DMS53 (cell line): ENCODE results near the gene SH3TC2.

Source experiments
- DNase-seq: peaks from one replicate; lab custom pipeline; 2025; lab: John Stamatoyannopoulos, UW

The SH3TC2 gene

DNA sequence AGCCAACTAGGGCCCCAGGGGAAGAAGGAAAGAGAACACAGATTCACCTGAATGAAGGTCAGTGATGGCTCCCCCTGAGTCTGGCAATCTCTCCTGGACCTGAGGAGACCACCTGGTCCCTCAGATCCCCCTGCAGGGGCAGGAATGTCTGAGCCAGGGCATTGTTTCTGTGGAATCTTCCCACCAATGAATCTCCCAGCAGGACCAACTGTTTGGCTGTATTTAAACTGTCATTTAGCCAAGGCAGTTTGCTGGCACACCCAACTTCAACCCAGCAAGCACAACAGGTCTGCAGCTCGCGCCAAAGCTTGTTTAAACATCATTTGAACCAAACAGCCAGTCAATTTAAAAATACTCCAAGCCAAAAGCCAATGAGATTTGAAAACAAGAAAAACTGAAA lies 92.6 kb downstream of the SH3TC2 start:
- no peak for DNase-seq

DNA sequence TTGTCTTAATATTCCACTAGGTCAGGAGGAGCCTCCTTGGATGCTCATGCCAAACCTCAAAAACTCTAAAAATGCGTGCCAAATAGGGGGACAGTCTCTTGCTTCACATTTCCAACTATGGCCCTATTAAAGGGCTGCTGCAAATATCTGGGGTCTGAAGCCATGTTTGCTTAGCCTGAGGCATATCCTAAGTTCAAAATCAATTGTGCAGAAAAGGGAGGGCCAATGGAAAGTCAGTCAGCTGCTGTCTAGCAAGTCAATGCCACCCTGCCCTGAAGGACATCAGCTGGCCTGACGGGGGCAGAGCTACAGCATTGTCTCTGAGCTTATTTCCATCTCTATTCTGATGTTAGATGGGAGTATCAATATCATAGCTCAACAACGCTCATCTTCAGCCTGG lies 93.6 kb downstream of the SH3TC2 start:
- DNase-seq: no peak

DNA sequence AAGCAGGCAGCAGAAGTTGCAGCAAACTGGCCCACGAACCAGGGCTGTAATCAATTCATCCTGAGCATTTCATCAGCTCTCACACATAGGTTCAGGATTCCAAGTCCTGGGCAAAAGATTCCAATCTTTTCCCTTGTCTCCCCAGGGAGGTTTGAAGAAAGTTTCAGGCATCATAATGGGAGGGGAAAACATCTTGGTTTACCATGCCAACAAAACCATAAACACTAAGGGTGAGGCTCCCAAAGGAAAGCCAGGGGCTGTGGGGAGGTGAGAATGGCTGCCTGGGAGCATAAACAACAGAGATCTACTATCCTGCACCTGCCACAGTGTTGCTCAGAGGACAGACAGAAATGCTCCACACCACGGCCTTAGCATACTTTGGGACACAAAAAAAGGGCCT lies 94.6 kb downstream of the SH3TC2 start:
- no peak for DNase-seq

DNA sequence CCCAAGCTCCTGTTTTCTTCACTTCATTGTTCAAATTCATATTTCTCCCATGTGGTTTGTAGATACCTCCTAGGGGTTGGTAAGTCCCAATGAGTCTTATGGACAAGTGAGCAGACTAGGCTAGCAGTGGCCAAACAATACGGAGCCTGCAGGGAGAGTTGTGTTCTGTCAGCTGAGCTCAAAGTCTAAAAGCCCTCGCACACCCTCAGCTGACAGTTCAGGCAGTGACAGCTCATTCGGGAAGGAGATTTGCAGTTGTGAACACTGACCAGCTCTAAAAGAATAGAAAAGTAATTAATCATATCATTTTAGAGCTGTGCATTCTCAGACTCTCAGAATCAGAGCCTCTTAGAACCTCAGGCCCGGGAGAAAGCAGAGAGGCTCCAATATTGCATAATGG lies 95.1 kb downstream of the SH3TC2 start:
- no peak for DNase-seq

DNA sequence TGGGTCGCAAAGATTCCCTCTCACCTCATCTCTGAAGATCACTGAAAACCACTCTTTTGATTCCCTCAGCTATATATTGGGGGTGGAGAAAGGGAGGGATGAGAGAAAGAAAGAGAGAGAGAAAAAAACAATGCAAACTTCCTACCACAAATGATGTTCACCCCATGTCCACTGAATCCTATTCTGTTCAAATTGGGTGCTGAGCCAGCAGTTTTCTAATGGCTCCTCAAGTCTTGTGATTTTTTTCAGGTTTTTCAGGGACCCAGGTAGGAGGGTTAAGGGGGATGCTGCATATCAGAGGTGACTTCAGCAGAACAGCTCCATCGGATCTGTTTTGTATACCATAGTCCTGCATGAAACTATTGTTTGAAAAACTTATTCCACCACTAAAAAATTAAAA lies 95.9 kb downstream of the SH3TC2 start:
- DNase-seq: no peak

DNA sequence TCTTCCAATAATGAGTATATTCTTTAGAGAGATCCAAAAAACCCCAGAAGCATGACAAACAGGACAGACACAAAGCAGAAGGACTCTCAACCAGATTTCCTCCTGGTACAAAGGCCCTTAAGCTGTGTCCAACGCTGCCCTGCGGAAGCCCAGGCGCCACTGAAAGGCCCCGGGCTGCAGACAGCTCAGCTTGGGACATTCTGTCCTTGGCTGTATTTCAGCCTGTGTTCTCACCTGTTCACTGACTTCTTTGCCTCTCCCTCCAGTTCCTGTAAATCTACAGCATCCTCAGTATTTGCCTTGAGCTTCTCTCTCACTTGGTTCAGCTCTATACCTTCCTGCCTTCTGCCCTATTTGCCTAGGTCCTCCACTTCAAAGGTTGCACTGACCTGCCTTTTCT lies 96.5 kb downstream of the SH3TC2 start:
- no peak for DNase-seq

DNA sequence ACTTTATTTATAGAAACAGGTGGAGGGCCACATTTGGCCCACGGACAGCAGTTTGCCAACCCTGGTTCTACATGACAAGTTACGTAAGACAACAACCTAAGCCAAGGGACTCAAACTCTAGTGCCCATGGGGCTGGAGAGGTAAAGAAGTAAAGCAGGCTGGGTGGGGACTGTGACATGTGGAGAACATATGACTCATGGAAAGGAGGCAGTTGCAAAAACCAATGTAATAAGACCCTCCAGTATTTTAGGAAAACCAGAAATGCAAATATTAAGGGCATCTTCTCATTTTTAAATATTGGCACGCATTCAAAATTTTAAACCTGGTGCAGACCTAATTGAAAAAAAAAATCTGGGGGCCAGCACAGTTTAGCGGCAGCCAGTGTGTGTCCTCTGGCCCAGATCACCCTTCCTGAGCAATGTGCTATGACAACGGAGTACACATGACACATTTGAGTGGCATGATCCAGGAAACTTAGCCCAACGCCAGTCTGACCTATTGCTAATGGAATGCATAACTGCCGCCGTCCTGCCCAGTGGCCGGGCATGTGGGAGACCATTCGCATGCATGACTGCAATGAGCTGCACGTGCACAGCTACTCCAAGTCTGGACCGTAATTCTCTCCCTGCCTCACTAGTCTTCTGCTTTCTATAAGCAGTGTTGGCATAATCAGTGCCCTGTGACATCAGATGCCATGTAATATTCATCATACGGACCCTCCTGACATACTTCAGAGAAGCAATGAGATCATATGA lies 97.2 kb downstream of the SH3TC2 start:
- DNase-seq: peak; percentile 92

DNA sequence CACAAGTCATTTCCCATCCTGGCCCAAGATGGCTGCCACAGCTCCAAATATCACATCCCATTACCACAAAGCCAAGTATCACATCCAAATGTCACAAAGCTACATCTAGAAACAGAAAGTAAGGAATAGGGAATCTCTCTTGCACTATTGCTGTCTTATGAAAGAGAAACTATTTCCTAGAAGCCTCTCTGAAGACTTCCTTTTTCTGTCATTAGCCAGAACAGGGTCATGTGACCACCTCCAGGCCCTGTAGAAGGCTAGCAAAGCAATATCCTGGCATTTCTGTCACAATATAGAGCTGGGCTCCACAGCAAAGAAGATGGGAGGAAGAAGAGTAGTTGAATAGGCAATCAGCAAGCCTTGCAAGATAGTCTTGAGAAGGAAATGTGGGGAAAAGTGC lies 99.2 kb downstream of the SH3TC2 start:
- no peak for DNase-seq

DNA sequence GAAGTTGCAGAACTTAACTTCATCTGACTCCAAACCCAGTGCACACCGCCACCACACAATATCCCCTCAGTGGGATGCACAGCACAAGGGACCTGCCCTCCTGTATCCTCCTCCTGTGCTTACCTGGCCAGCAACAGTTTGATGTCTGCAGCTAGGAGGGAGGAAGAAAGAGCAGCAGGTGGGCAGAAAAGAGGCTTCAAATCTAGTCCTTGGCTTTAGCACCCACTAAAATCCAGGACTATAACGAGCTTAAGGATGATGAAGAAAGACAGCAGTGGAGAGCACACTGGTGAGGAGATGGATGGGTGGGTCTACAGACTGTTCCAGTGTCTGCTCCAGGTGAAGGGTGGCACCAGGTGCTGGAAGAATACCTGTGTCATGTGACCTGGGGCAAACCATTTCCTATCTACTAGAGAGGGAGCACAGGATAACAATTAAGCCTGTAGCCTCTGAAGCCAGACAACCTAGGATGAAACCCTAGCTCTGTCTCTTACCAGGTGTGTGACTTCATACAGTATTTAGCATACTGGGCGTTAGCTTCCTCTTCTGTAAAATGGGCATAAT lies 100.0 kb downstream of the SH3TC2 start:
- peak; percentile 26 for DNase-seq

DNA sequence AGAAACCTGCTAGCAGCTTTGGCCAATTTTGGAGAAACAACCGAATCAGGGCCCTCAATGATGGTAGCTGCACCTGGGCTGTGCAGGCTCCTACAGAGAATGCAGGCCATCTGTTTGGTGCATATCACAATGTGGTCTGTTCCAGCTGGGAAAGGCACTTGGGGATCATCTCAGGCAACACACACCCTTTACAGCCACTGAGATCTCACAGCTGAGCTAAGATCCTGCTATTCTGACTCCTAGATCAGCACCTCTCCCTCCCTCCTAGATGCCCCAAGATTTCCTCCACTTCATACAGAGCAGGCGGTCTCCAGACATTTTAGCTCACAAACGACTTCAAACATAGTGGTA lies 100.7 kb downstream of the SH3TC2 start:
- DNase-seq: no peak

DNA sequence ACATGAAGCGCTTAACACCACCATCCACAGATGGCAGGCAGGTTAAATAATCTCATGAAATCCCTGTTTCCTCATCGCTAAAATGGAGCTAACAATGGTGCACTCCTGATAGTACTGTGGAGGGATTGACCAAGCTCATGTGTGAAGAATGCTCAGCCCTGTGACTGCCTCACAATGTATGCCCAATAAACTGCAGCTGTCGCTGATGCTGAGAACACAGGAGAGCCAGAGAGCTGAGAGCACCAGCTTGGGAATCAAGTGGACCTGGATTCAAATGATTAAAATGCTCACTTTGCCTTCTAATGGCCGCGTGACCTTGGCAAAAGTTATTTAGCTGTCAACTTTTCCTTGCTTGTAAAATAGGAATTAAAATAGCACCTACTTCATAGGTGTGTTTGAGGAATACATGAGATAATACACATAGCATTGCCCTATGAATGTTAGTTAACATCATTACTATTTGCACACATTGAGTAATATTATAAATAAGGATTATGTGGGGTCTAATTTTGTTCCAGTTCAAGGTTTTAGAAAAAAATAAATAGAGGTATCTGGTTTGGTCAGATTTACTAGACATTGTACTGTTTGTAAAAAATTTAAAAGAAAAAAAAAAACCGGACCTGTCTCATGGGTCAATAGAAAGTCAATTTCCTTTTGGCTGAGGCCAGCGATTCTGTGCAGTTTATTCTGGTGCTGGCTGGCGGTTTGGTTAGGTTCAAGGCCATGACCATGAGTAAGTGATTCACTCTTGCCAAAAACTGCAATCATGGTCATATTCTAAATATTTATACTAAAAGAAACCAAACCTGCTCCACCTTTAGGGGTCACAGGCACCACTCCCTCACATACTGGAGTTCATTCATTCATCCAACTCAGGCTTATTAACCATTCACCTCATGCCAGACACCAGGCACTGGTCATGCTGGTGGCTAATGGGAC lies 101.3 kb downstream of the SH3TC2 start:
- DNase-seq: no peak

DNA sequence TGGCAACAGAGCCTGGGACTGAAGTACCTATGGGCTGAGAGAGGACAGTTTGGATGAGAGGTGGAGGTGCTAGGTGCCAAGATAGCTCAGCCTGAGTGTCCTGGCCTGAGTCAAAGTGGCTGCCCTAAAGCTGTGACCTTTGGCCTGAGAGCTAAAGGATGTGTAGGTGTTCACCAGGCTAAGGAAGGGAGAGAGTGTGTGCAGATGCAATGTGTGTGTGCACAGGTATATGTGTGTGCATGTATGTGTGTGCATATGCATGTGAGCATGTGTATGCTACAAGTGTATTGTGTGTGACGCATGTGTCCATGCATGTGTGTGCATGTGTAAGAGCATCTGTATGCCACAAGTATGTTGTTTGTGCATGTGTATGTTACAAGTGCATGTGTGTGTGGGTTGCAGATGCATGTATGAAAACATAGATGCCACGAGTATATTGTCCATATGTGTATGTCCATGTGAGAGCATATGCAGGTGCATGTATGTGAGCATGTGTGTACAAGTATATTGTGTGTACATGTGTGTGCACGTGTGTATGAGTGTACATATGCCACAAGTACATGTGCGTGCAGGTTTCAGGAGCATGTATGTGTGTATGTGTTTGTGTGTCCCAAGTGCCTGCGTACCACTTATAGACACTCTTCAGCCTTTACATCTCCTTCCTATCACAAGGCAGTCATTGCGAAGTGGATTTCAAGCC lies 102.6 kb downstream of the SH3TC2 start:
- no peak for DNase-seq

DNA sequence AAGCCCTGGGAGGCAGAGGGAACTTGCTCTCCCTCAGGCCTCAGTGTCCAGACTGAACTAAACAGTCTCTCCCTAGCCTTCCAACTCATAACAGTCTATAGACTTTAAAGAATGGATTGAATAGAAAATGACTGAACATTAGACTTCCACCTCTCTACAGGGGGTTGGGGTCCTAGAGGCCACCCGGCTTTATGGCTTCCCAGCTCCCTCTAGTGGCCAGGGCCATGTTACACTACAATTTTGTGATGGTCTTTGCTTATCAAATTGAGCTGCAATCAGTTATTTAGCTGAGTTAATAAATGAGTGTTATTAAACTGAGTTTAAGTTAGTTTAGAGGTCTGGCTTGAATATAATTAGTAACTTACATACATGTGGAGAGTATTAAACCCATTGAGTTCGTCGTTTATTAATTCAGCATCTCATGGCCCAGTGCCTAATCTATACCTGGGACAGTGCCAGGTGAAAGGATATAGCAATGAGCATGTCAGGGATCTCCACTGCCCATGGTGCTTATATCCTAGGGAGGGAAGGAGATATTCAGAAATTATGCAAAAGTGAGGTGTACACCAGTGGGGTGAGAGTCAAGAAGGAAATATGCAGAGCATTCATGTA lies 105.2 kb downstream of the SH3TC2 start:
- peak; percentile 67 for DNase-seq

DNA sequence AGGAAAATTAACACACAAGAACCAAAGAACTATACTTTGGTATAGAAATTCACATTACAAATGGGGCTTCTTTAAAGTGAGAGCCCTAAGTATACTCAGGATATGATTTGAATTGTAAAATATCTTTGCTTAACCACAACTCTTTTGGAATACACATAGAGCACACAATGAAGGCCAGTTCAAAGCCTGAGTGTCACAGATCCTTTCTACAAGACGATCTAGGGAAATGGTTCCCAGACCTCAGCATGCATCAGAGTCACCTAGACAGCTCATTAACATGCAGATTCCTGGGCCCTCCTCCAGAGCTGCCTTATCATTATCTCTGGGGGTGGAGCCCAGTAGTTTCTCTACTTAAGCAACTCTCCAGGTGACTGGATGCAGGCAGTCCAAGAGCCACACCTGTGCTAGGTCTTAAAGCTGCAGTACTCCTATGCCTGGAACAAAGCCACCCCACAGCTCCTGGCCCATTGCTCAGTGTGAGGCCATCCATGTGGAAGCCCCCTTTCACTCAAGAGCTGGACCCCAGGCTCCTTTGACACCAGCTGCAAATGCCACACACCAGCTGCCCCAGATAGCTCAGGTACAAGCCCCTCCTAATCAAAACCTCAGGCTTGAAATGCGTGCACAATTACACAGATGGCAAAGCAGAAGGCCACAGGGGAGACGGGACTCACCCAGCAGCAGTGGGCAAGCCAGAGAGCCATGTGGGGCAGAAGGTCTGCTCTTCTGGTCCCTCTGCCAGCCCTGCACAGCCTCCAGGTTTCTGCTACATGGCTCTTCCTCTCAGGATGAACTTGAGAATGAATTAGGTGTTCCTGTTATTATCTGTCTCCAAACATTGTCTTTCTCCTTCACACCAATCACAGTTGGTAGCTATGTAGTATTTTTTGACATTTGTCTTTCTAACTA lies 106.1 kb downstream of the SH3TC2 start:
- no peak for DNase-seq
